Kidney (tissue), 14 donors: ENCODE measurements around the gene ATP11A. TPM values are rescaled to one million over a fixed set of nuclear protein-coding genes. Genes with fewer than 3 reads are reported as not detected.

Source experiments
- DNase-seq, 5 donors: peaks; one replicate each; pipeline ENCODE4 v3.0.0-alpha.2; 2013 to 2020
- FAIRE-seq: peaks from 2 replicates; lab custom pipeline; 2012; peaks lifted over from hg19 to GRCh38; lab: Jason Lieb, UNC
- H3K27ac ChIP-seq, 2 donors: one replicate each; pipeline ENCODE4 v1.7.0; 2013; ENCODE audit warnings: low read depth in 2 of 2, low read length in 2 of 2, inconsistent platforms in 1 of 2
- H3K27me3 ChIP-seq: one replicate; pipeline ENCODE4 v1.7.1; 2013; ENCODE audit warnings: low read length, inconsistent platforms; ENCODE audit not compliant: control insufficient read depth, insufficient read depth
- H3K36me3 ChIP-seq, 3 donors: one replicate each; pipeline versions ENCODE4 v1.7.0 to v1.7.1; 2013; ENCODE audit warnings: low read length in 3 of 3, control low read depth in 1 of 3, inconsistent platforms in 1 of 3; ENCODE audit not compliant: insufficient read depth in 3 of 3, control insufficient read depth in 2 of 3
- H3K4me1 ChIP-seq, 3 donors: one replicate each; pipeline versions ENCODE4 v1.7.0 to v1.7.1; 2013; ENCODE audit warnings: low read length in 3 of 3, inconsistent platforms in 1 of 3, low read depth in 1 of 3; ENCODE audit not compliant: control insufficient read depth in 2 of 3, insufficient read depth in 2 of 3
- H3K4me3 ChIP-seq, 3 donors: one replicate each; pipeline versions ENCODE4 v1.7.0 to v1.8.1; 2013; ENCODE audit warnings: low read length in 3 of 3, control low read depth in 1 of 3, inconsistent platforms in 1 of 3
- H3K9ac ChIP-seq, 3 donors: one replicate each; pipeline versions ENCODE4 v1.7.0 to v1.7.1; 2013; ENCODE audit warnings: low read length in 3 of 3, control low read depth in 1 of 3, inconsistent platforms in 1 of 3
- H3K9me3 ChIP-seq, 3 donors: one replicate each; pipeline versions ENCODE4 v1.7.0 to v1.7.1; 2013; ENCODE audit warnings: low read length in 3 of 3, control low read depth in 1 of 3, inconsistent platforms in 1 of 3; ENCODE audit not compliant: control insufficient read depth in 2 of 3, insufficient read depth in 1 of 3
- CTCF ChIP-seq: IDR thresholded peaks from 3 replicates; pipeline ENCODE4 v1.5.1; 2012; ENCODE audit warnings: mild to moderate bottlenecking, moderate library complexity, borderline replicate concordance; ENCODE audit not compliant: insufficient read depth; ENCODE audit errors: extremely low read depth
- intact Hi-C: fragments of 100-400 bp; cut with DNase I; formaldehyde crosslinking; loops from one replicate; pipeline ENCODE4 v1.11.1; 2022
- polyA plus RNA-seq: library from polyadenylated mRNA; stranded (reverse); fragments of 350-450 nt; fragmentation: Illumina TruSeq; extraction: RNeasy Lipid Tissue Mini Kit (QIAGEN cat#74804); gene quantifications from one replicate; pipeline ENCODE4 v1.2.3, GENCODE V29; 2014; ENCODE audit warnings: low read depth, low replicate concordance; ENCODE audit not compliant: insufficient read depth
- total RNA-seq: library from RNA; stranded (reverse); fragmentation: NEBNext Ultra II Directional; extraction: Animal tissue kit (Norgen Biotek cat#: 25700); gene quantifications from one replicate; pipeline ENCODE4 v1.2.1, GENCODE V29; 2021
- donor health status: control.
- donor health status: control.
- donor health status: control.
- donor health status: control.
- donor health status: control.
- donor health status: DM: yes; HTN: yes; CAD: no.
- donor health status: Normal renal cell carcinoma (clear cell type).

ATP11A gene
- total and polyA plus RNA-seq, 2 donors from 2014 or later, result 4.9 to 212 TPM

- intact Hi-C loops, result no loop called here
- Histone ChIP-seq H3K36me3 (no peaks in the 10 kb centered on the region), H3K4me1 (peaks cover 0 to 12% (median 0%) of the 10 kb centered on the region in 3 donors), H3K9me3 (no peaks in the 10 kb centered on the region), H3K27ac (peak overlapping the region; percentile 57 to 74), H3K9ac (peak overlapping the region in 1 of 3 donors; percentile 3), H3K27me3 (no peaks in the 10 kb centered on the region), H3K4me3 (peak overlapping the region in 1 of 3 donors; percentile 28)
- DNase-seq, result peak in 3 of 5 donors; percentile 5 to 31 (median 17)
- FAIRE-seq, result no peak
- no peak for TF ChIP-seq CTCF
Observed at GRCh38 chr13:112647256-112647655, 42.6 kb upstream of the ATP11A start.

GRCh38 chr13:112648101-112648500, 41.7 kb upstream of the ATP11A start:
- Histone ChIP-seq H3K9me3 (no peaks in the 10 kb centered on the region), H3K27me3 (no peaks in the 10 kb centered on the region), H3K4me1 (peaks cover 0 to 12% (median 0%) of the 10 kb centered on the region in 3 donors), H3K4me3 (peak overlapping the region in 1 of 3 donors; percentile 28), H3K9ac (no peak overlapping the region), H3K36me3 (no peaks in the 10 kb centered on the region), H3K27ac (peak overlapping the region in 1 of 2 donors; percentile 74)
- no peak for FAIRE-seq
- no peak for TF ChIP-seq CTCF
- intact Hi-C loops, result no loop called here
- DNase-seq, result peak in 1 of 5 donors; percentile 41

- Histone ChIP-seq H3K27ac (no peak overlapping the region), H3K9ac (no peak overlapping the region), H3K9me3 (no peaks in the 10 kb centered on the region), H3K36me3 (no peaks in the 10 kb centered on the region), H3K27me3 (no peaks in the 10 kb centered on the region), H3K4me3 (no peak overlapping the region), H3K4me1 (peaks cover 0 to 12% (median 0%) of the 10 kb centered on the region in 3 donors)
- FAIRE-seq (no peak), DNase-seq (no peak)
- intact Hi-C loops, result no loop called here
- no peak for TF ChIP-seq CTCF
Observed at GRCh38 chr13:112648966-112649690, 40.7 kb upstream of the ATP11A start.
